Activated CD8-positive, alpha-beta T cell treated with anti-CD3 and anti-CD28 coated beads, Interleukin-2, amount 10 ng/mL, durations not matched to agents 7 days and 5 days (primary cell): ENCODE measurements around the gene LATS1. TPM values are rescaled to one million over a fixed set of nuclear protein-coding genes. Genes with fewer than 3 reads are reported as not detected.
"Not testable (repeated sequence)": the region's sequence is repeated elsewhere in the genome, so short reads cannot be mapped to it uniquely, and the experiment has no call there.

Experiments used
- ATAC-seq: fragments of 150-1000 bp; cut with Tn5 transposase; one replicate; pipeline ENCODE4 v1.10.0; 2021; ENCODE audit warnings: moderate library complexity
- CTCF ChIA-PET: fragments of 350-600 bp; sonication (Branson Sonifier 250); formaldehyde crosslinking; loops from one replicate; lab custom pipeline; 2021; ENCODE audit warnings: antibody characterized with exemption; lab: Charles Lee
- POLR2A ChIA-PET: fragments of 350-600 bp; sonication (Branson Sonifier 250); formaldehyde crosslinking; loops from one replicate; lab custom pipeline; 2021; ENCODE audit warnings: antibody characterized with exemption; lab: Charles Lee
- DNase-seq: peaks from one replicate; pipeline ENCODE4 v3.0.0-alpha.2; 2020
- H3K27ac Mint-ChIP-seq: one replicate; pipeline ENCODE4 v1.8.0; 2021; ENCODE audit warnings: mild to moderate bottlenecking, mixed read lengths
- H3K27me3 Mint-ChIP-seq: one replicate; pipeline ENCODE4 v1.8.0; 2021; ENCODE audit warnings: low read depth, mixed read lengths
- H3K36me3 Mint-ChIP-seq: one replicate; pipeline ENCODE4 v1.8.0; 2021; ENCODE audit warnings: low read depth, mixed read lengths
- H3K4me1 Mint-ChIP-seq: one replicate; pipeline ENCODE4 v1.8.0; 2021; ENCODE audit warnings: low read depth, mixed read lengths
- H3K4me3 Mint-ChIP-seq: one replicate; pipeline ENCODE4 v1.8.0; 2021; ENCODE audit warnings: mild to moderate bottlenecking, mixed read lengths
- H3K9me3 Mint-ChIP-seq: one replicate; pipeline ENCODE4 v1.8.0; 2022; ENCODE audit warnings: mixed read lengths; ENCODE audit not compliant: insufficient read depth
- total RNA-seq, 2 experiments: library from RNA; stranded (reverse); gene quantifications; one replicate each; pipeline ENCODE4 v1.2.3, GENCODE V29; 2021

Gene LATS1
- total RNA-seq = 10 to 100 TPM; 33.2 to 33.9 TPM

- Mint-ChIP-seq H3K4me1 (peaks cover 37% of the 10 kb centered on the region), H3K27ac (peak within 1 kb of the TSS; percentile 93), H3K36me3 (peaks cover 33% of the 10 kb centered on the region), H3K4me3 (peak within 1 kb of the TSS; percentile 90), H3K27me3 (no peaks in the 10 kb centered on the region), H3K9me3 (no peaks in the 10 kb centered on the region)
- ChIA-PET CTCF (interaction anchor here (0.7 to 1.8 kb wide), 7 partner anchors 21 to 172 kb away, joined by 3 to 8 read pairs (median 3); partner anchors contain the start of genes NUP43, PCMT1 and PPIL4), POLR2A (interaction anchor here (0.6 to 2.5 kb wide), 15 partner anchors 11 to 1997 kb away, joined by 3 to 24 read pairs (median 4); partner anchors contain the start of genes GINM1, NUP43, PCMT1 and PPIL4)
- peak; percentile 95 for DNase-seq
- ATAC-seq = peak; percentile 90
These were observed at the start of gene LATS1 for GRCh38 chr6:149717588-149718458. LATS1 (minus strand) TSS chr6:149718101; CDS start chr6:149702126, 15,975 bp downstream.

GRCh38 chr6:149766156-149766769, 48.4 kb upstream of the LATS1 start:
- Mint-ChIP-seq H3K4me1 (peaks cover 8% of the 10 kb centered on the region), H3K9me3 (peaks cover 11% of the 10 kb centered on the region), H3K4me3 (no peak overlapping the region), H3K27ac (no peak overlapping the region), H3K27me3 (no peaks in the 10 kb centered on the region), H3K36me3 (peaks cover 45% of the 10 kb centered on the region)
- ATAC-seq (no peak), DNase-seq (no peak)
- CTCF ChIA-PET = no interaction called here
- POLR2A ChIA-PET = no interaction called here

DNA sequence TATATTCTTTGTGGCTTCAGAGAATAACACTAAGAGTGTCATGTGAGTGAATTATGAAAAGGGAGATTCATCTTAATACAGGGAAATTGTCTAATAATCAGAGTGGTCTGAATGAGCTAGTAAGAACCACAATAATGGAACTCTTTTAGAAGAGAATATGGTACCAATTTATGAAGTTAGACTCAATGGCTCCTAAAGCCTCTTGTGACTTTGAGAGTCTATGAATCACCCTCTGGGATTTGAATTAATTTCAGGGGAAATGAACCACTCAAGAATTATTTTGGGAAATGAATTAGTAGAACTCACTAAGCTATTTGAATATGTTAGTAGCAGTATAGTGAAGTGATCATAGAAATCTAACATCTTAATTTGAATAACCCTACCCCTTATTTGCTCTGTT, 46.0 kb upstream of the LATS1 start:
- no peaks in the 10 kb centered on the region for H3K27me3 Mint-ChIP-seq
- peaks cover 11% of the 10 kb centered on the region for H3K9me3 Mint-ChIP-seq
- no peak for DNase-seq
- H3K27ac Mint-ChIP-seq = no peak overlapping the region
- no peak for ATAC-seq
- H3K4me1 Mint-ChIP-seq = peaks cover 8% of the 10 kb centered on the region
- peaks cover 50% of the 10 kb centered on the region for H3K36me3 Mint-ChIP-seq
- H3K4me3 Mint-ChIP-seq = no peak overlapping the region
- POLR2A ChIA-PET = no interaction called here
- CTCF ChIA-PET = no interaction called here

- Mint-ChIP-seq H3K27ac (no peak overlapping the region), H3K4me1 (peaks cover 8% of the 10 kb centered on the region), H3K36me3 (peaks cover 33% of the 10 kb centered on the region), H3K4me3 (no peak overlapping the region), H3K27me3 (no peaks in the 10 kb centered on the region), H3K9me3 (peaks cover 7% of the 10 kb centered on the region)
- no peak for DNase-seq
- CTCF ChIA-PET = no interaction called here
- POLR2A ChIA-PET = no interaction called here
- no peak for ATAC-seq
These were observed 43.5 kb upstream of the LATS1 start for GRCh38 chr6:149761438-149761837.

- POLR2A ChIA-PET = interaction anchor here (0.6 kb wide), 1 partner anchor 876 kb away, joined by 3 read pairs; no protein-coding TSS in a partner anchor
- Mint-ChIP-seq H3K9me3 (no peaks in the 10 kb centered on the region), H3K4me3 (no peak overlapping the region), H3K27ac (no peak overlapping the region), H3K4me1 (peaks cover 18% of the 10 kb centered on the region), H3K27me3 (no peaks in the 10 kb centered on the region), H3K36me3 (peaks cover 33% of the 10 kb centered on the region)
- ATAC-seq = no peak
- CTCF ChIA-PET = no interaction called here
- no peak for DNase-seq
These were observed 38.3 kb upstream of the LATS1 start for GRCh38 chr6:149756261-149756636.

DNA sequence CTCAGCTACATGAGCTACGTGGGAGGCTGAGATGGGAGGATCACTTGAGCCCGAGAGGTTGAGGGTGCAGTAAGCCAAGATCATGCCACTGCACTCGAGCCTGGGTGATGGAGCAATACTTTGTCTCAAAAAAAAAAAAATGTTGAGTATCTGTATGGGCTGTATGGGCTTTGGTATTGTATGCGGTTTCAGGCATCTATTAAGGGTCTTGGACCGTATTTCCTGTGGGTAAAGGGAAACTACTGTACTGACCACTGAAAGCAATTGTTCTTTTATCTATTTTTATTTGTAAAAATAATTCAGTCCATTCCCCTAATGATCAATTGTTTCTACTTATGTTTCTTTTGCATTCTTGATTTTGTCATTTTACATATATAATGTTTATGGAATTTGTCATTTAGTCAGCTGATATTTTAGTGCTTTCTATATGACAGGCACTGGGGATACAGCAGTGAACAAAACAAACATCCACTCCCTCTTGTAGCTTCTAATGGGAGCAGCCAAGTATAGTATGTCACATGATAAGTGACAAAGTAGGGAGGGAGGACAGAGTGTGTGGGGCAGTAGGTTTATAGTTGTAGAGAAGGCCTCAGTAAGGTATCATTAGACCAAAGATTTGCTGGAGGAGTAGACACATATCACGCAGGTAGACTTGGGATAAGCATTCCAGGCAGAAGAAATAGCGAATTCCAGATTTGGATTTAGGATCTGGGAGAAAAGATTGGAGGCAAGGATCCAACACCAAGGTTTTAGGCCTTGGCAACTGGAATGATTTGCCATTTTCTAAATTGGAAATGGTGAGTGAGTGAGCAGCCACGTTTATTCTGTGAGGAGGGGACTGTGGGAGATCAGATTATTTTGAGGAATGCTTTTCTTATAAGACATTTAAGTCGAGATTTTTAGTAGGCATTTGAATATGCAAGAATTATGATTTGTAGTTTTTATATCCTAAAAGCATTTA, 37.7 kb upstream of the LATS1 start:
- ATAC-seq (no peak), DNase-seq (no peak)
- Mint-ChIP-seq H3K9me3 (no peaks in the 10 kb centered on the region), H3K4me1 (peaks cover 21% of the 10 kb centered on the region), H3K27me3 (no peaks in the 10 kb centered on the region), H3K4me3 (no peak overlapping the region), H3K27ac (no peak overlapping the region), H3K36me3 (peaks cover 32% of the 10 kb centered on the region)
- ChIA-PET CTCF (interaction anchor here (0.5 kb wide), 1 partner anchor 88 kb away, joined by 3 read pairs; no protein-coding TSS in a partner anchor), POLR2A (interaction anchor here (0.6 kb wide), 1 partner anchor 876 kb away, joined by 3 read pairs; no protein-coding TSS in a partner anchor)

DNA sequence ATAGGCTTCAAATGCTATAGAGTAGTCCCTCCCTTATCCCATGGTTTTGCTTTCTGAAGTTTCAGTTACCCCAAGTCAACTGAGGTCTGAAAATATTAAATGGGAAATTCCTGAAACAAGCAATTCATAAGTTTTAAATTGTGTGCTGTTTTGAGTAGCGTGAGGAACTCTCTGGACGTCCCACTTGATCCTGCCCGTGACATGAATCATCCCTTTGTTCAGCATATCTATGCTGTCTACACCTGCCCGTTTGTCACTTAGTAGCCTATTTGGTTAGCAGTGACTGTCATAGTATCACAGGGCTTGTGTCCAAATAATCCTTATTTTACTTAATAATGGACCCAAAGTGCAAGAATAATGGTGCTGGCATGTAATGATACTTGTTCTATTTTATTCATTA, 36.6 kb upstream of the LATS1 start:
- Mint-ChIP-seq H3K36me3 (peaks cover 25% of the 10 kb centered on the region), H3K27me3 (no peaks in the 10 kb centered on the region), H3K4me1 (peaks cover 25% of the 10 kb centered on the region), H3K9me3 (no peaks in the 10 kb centered on the region), H3K27ac (no peak overlapping the region), H3K4me3 (no peak overlapping the region)
- DNase-seq (no peak), ATAC-seq (no peak)
- ChIA-PET POLR2A (no interaction called here), CTCF (no interaction called here)

DNA sequence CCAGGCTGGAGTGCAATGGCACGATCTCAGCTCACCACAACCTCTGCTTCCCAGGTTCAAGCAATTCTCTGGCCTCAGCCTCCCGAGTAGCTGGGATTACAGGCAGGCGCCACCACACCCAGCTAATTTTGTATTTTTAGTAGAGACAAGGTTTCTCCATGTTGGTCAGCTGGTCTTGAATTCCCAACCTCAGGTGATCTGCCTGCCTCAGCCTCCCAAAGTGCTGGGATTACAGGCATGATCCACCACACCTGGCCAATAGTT, 35.4 kb upstream of the LATS1 start:
- POLR2A ChIA-PET, H3K27ac Mint-ChIP-seq, DNase-seq, ATAC-seq, H3K4me3 Mint-ChIP-seq, CTCF ChIA-PET, H3K9me3 Mint-ChIP-seq, H3K27me3 Mint-ChIP-seq: not testable (repeated sequence)
- Mint-ChIP-seq H3K4me1 (peaks cover 29% of the 10 kb centered on the region), H3K36me3 (peaks cover 21% of the 10 kb centered on the region)

DNA sequence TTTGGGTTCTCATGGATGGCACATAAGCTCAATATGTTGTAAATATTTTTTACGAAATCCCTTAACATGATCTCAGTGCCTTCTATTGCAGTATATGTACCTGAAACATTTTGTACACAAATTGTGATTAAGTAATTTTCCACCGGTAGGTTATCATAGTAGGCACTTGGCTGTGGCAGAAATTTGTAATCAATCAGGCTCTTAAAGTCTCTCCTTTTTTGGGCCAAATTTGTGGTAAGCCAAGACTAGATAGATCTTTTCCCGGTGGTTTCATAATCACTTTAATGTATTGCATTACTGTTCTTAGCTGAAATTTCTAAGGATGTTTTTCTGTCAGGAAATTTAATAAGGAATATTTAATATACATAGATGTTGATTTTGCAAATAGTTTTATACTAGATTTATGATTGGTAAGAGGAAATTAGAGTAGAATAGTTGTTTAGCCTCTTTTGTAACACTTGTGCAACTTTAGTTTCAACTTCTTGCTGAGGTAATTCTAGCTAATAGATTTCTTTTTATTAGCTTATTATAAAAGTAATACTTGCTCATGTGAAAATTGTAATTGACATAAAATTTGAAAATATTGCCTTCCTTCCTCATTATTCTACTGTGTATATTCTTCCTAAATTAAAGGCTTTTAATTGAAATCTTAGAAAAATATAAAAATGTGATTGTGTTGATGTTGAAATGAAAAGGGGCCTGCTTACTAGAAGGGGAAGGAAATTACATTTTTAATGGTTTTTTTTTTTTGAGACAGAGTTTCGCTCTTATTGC, 34.9 kb upstream of the LATS1 start:
- Mint-ChIP-seq H3K4me1 (peaks cover 33% of the 10 kb centered on the region), H3K36me3 (peaks cover 21% of the 10 kb centered on the region), H3K27ac (no peak overlapping the region), H3K9me3 (no peaks in the 10 kb centered on the region), H3K4me3 (no peak overlapping the region), H3K27me3 (no peaks in the 10 kb centered on the region)
- POLR2A ChIA-PET = interaction anchor here (0.7 kb wide), 1 partner anchor 35 kb away, joined by 3 read pairs; no protein-coding TSS in a partner anchor
- no peak for ATAC-seq
- CTCF ChIA-PET = no interaction called here
- no peak for DNase-seq

- H3K4me1 Mint-ChIP-seq = peaks cover 40% of the 10 kb centered on the region
- POLR2A ChIA-PET, H3K9me3 Mint-ChIP-seq, H3K27ac Mint-ChIP-seq, DNase-seq, ATAC-seq, H3K27me3 Mint-ChIP-seq: not testable (repeated sequence)
- peak overlapping the region; percentile 2 for H3K4me3 Mint-ChIP-seq
- H3K36me3 Mint-ChIP-seq = peaks cover 21% of the 10 kb centered on the region
- CTCF ChIA-PET = interaction anchor here (0.6 kb wide), 1 partner anchor 33 kb away, joined by 4 read pairs; no protein-coding TSS in a partner anchor
These were observed 34.0 kb upstream of the LATS1 start for GRCh38 chr6:149751920-149752319.

DNA sequence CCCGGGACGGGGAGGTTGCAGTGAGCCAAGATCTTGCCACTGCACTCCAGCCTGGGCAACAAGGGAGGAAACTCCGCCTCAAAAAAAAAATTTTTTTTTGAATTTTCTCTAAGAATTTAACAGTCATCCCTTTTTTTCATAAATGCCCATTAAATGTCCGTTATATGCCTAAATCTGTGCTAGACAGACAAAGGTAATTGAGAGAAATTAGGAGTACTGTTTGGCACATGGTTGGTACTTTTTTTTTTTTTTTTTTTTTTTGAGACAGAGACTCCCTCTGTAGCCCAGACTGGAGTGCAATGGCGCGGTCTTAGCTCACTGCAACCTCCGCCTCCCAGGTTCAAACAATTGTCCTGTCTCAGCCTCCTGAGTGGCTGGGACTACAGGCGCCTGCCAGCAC, 33.3 kb upstream of the LATS1 start:
- peak overlapping the region; percentile 89 for H3K4me3 Mint-ChIP-seq
- H3K27me3 Mint-ChIP-seq = no peaks in the 10 kb centered on the region
- H3K27ac Mint-ChIP-seq = no peak overlapping the region
- ATAC-seq (no peak), DNase-seq (no peak)
- ChIA-PET POLR2A (no interaction called here), CTCF (interaction anchor here (0.6 kb wide), 1 partner anchor 32 kb away, joined by 4 read pairs; no protein-coding TSS in a partner anchor)
- peaks cover 21% of the 10 kb centered on the region for H3K36me3 Mint-ChIP-seq
- H3K4me1 Mint-ChIP-seq = peaks cover 46% of the 10 kb centered on the region
- no peaks in the 10 kb centered on the region for H3K9me3 Mint-ChIP-seq
